Activated CD4-positive, alpha-beta memory T cell treated with anti-CD3 and anti-CD28 coated beads, Interleukin-2, amount 10 ng/mL, durations not matched to agents 7 days and 5 days (primary cell): ENCODE measurements around the gene C19orf47. TPM values are rescaled to one million over a fixed set of nuclear protein-coding genes. Genes with fewer than 3 reads are reported as not detected.
A peak's percentile ranks its signal among the peaks of the same experiment; 100 is the strongest.

ENCODE experiments used
- CTCF ChIA-PET: fragments of 350-600 bp; sonication (Branson Sonifier 250); formaldehyde crosslinking; loops from one replicate; lab custom pipeline; 2021; ENCODE audit warnings: antibody characterized with exemption, inconsistent platforms; lab: Charles Lee
- POLR2A ChIA-PET: fragments of 350-600 bp; sonication (Branson Sonifier 250); formaldehyde crosslinking; loops from one replicate; lab custom pipeline; 2021; ENCODE audit warnings: antibody characterized with exemption; lab: Charles Lee
- DNase-seq: peaks from one replicate; pipeline ENCODE4 v3.0.0-alpha.2; 2020
- H3K27ac Mint-ChIP-seq: one replicate; pipeline ENCODE4 v1.8.0; 2021; ENCODE audit warnings: mild to moderate bottlenecking, mixed read lengths
- H3K27me3 Mint-ChIP-seq: one replicate; pipeline ENCODE4 v1.8.0; 2021; ENCODE audit warnings: mixed read lengths
- H3K36me3 Mint-ChIP-seq: one replicate; pipeline ENCODE4 v1.8.0; 2021; ENCODE audit warnings: low read depth, mixed read lengths
- H3K4me1 Mint-ChIP-seq: one replicate; pipeline ENCODE4 v1.8.0; 2021; ENCODE audit warnings: mixed read lengths
- H3K4me3 Mint-ChIP-seq: one replicate; pipeline ENCODE4 v1.8.0; 2021; ENCODE audit warnings: mild to moderate bottlenecking, mixed read lengths
- H3K9me3 Mint-ChIP-seq: one replicate; pipeline ENCODE4 v1.8.0; 2021; ENCODE audit warnings: mixed read lengths
- total RNA-seq, 2 experiments: library from RNA; stranded (reverse); gene quantifications; one replicate each; pipeline ENCODE4 v1.2.3, GENCODE V29; 2021

The C19orf47 gene
- total RNA-seq, 2 experiments from 2014 or later, result 19.0 to 20.5 TPM

DNA sequence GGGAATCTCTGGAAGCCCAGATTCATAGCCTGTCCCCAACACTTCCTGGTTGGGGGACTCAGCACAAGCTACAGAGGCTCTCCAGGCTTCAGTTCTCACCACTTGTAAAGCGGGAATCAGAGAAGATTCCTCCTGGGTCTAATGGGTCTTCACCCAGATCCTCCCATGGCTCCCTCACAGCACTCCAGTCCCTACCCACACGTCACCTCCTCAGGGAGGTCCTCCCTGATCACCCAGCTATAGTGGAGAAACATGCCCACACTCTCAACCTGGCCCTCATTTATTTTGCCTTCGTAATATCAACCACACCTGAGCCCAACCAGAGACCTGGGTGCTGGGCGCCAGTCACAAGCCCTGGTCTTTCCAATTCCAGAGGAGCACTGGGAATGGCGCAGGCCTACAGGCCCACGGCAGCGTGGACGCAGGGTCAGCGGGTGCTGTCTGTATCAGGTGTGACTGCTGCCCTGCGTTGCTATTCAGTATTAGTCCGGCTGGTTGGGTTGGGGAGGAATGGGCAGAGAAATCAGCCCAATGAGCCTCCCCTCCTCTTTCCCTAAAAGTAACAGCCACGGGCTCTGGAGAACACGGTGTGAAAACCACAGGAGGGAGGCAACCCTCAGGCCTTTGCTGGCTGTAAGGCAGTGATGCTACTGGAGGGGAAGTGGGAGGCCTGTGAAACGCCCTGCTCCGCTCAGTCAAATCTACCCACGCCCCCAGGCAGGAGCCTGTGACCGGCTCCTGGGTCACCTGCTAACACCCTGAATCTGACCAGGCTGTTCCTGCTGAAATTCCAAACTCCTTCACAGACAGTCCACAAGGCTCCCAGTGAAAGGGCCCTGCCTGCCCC, 68.2 kb downstream of the C19orf47 start:
- POLR2A ChIA-PET, result interaction anchor here (1.4 kb wide), 1 partner anchor 15 kb away, joined by 4 read pairs; no protein-coding TSS in a partner anchor
- no peak overlapping the region for H3K4me3 Mint-ChIP-seq
- peaks cover 57% of the 10 kb centered on the region for H3K4me1 Mint-ChIP-seq

GRCh38 chr19:40279120-40279551, 69.1 kb downstream of the C19orf47 start:
- H3K27me3 Mint-ChIP-seq, result no peaks in the 10 kb centered on the region
- CTCF ChIA-PET, result no interaction called here
- POLR2A ChIA-PET, result interaction anchor here (0.9 to 1.4 kb wide), 2 partner anchors 14 to 88 kb away, joined by 3 to 4 read pairs; partner anchors contain the start of gene MAP3K10
- peaks cover 61% of the 10 kb centered on the region for H3K4me1 Mint-ChIP-seq
- H3K27ac Mint-ChIP-seq, result no peak overlapping the region
- no peaks in the 10 kb centered on the region for H3K9me3 Mint-ChIP-seq
- peaks cover 4% of the 10 kb centered on the region for H3K36me3 Mint-ChIP-seq
- DNase-seq, result no peak
- no peak overlapping the region for H3K4me3 Mint-ChIP-seq

More for the DNA sequence above, 68.2 kb downstream of the C19orf47 start:
- CTCF ChIA-PET, result no interaction called here
- no peaks in the 10 kb centered on the region for H3K27me3 Mint-ChIP-seq
- no peaks in the 10 kb centered on the region for H3K9me3 Mint-ChIP-seq
- DNase-seq, result no peak
- H3K27ac Mint-ChIP-seq, result peak overlapping the region; percentile 31
- H3K36me3 Mint-ChIP-seq, result peaks cover 7% of the 10 kb centered on the region

DNA sequence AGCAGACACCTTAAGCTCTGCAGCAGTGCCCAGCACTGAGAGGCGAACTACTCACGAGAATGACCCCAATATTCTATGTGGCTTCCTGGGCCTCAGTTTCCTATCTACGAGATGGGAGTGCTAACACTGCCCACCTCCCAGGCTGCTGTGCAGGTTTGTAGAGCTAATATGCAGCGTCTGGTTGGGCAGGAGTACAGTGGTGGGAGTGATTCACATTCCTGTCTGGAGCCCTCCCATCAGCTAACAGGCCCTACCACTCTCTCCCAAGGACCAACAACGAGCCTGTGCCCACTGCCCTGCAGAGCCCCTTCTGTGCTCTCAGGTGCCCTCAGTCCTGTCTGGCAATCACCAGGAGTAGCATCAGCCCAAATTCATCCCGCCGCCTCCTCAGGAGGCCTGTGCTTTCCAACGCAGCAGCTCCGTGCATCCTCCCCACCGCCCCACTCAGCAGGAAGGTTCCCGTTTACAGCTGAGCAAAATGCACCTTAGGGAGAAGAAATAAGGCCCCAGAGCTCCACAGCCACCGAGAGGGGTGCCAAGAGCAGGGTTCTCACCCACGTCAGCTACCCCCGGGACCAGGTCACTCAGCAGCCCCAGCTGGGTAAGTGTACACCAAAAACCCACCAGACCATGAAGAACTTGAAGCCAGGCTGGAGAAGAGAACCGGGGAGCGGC, 69.7 kb downstream of the C19orf47 start:
- H3K36me3 Mint-ChIP-seq, result peaks cover 6% of the 10 kb centered on the region
- no peaks in the 10 kb centered on the region for H3K27me3 Mint-ChIP-seq
- no peak for DNase-seq
- no peaks in the 10 kb centered on the region for H3K9me3 Mint-ChIP-seq
- no peak overlapping the region for H3K4me3 Mint-ChIP-seq
- POLR2A ChIA-PET, result interaction anchor here (0.9 to 1.4 kb wide), 2 partner anchors 14 to 88 kb away, joined by 3 to 4 read pairs; partner anchors contain the start of gene MAP3K10
- no peak overlapping the region for H3K27ac Mint-ChIP-seq
- peaks cover 60% of the 10 kb centered on the region for H3K4me1 Mint-ChIP-seq
- CTCF ChIA-PET, result no interaction called here

DNA sequence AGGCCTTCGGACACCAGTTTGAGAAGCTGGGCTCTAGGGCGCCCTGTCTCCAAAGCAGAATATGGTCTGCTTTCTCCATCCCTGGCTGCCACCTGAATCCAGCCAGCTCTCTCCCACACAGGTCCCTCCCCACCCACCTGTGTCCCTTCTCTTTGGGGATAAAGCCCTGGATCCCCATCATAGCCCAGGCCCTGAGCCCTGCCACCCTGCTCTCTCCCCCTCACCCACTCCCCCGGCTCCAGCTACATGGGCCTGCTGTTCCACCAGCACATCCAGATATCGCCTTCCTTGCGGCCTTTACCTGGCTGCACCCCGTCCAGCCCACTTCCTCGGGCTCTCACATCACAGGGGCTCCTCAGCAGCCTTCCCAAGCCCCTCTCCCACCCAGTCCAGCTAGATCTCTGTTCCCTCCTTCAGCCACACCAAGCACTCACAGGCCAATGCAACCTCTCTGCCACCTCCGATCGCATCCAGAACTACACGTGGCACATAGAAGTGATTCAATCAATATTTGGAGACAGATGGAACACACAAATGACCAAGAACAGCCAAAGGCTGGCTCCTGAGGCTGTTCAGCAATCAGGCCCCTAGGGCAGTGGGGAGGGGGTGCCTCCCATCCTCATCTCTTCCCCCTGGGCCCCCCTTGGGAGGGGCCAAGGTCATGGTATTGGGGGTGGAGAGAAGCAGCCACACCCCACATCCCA, 70.7 kb downstream of the C19orf47 start:
- CTCF ChIA-PET, result interaction anchor here (1.0 kb wide), 1 partner anchor 28 kb away, joined by 3 read pairs; no protein-coding TSS in a partner anchor
- no peaks in the 10 kb centered on the region for H3K9me3 Mint-ChIP-seq
- H3K27ac Mint-ChIP-seq, result no peak overlapping the region
- peaks cover 4% of the 10 kb centered on the region for H3K36me3 Mint-ChIP-seq
- H3K4me1 Mint-ChIP-seq, result peaks cover 51% of the 10 kb centered on the region
- no peak for DNase-seq
- no peak overlapping the region for H3K4me3 Mint-ChIP-seq
- POLR2A ChIA-PET, result no interaction called here
- H3K27me3 Mint-ChIP-seq, result no peaks in the 10 kb centered on the region

DNA sequence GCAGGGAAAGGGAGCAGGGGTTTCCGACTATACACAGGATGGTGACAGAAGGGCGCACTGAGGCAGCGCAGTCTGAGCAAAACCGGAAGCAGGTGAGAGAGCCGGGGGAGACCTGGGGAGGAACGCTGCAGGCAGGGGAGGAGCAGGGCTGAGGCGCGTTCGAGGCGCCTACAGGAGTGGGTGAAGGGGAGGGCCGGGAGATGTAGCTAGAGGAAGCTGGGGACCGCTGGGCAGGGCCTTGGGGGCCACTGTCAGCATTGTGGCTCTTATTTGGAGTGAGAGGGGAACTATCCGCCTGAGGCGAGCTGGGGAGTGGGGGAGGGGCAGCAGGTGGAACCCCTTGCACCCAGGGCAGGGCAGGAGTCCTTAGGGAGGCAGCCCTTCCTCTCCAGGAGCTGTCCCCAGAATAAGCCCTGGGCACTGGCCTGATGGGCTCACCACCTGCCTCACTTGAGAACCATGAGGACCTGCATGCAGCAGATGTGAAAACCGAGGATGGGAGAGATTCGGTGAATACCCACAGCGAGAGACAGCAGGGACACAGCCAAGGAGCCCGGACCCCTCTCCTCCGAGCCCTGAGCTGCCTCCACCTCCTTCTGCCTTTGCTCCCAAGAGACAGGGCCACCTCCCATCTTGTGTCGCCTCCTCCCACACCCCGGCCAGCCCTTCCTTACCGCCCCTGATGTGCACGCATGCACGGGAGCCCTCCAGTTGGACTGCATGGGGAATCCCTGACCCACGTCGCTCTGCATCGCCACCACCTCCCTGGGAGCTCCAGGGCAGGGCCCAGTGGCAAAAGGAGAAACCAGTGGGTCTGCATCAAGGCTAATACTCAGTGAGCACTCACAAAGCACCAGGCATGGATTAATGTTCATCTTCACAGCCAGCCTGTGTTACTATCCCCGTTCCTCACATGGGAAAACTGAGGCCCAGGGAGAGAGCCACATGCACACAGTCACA, 73.3 kb downstream of the C19orf47 start:
- peaks cover 6% of the 10 kb centered on the region for H3K36me3 Mint-ChIP-seq
- no peaks in the 10 kb centered on the region for H3K9me3 Mint-ChIP-seq
- peak; percentile 29 for DNase-seq
- POLR2A ChIA-PET, result interaction anchor here (0.8 to 1.2 kb wide), 2 partner anchors 10 to 46 kb away, joined by 3 to 4 read pairs; no protein-coding TSS in a partner anchor
- H3K4me3 Mint-ChIP-seq, result no peak overlapping the region
- H3K27me3 Mint-ChIP-seq, result no peaks in the 10 kb centered on the region
- peak overlapping the region; percentile 61 for H3K27ac Mint-ChIP-seq
- CTCF ChIA-PET, result no interaction called here
- H3K4me1 Mint-ChIP-seq, result peaks cover 41% of the 10 kb centered on the region

DNA sequence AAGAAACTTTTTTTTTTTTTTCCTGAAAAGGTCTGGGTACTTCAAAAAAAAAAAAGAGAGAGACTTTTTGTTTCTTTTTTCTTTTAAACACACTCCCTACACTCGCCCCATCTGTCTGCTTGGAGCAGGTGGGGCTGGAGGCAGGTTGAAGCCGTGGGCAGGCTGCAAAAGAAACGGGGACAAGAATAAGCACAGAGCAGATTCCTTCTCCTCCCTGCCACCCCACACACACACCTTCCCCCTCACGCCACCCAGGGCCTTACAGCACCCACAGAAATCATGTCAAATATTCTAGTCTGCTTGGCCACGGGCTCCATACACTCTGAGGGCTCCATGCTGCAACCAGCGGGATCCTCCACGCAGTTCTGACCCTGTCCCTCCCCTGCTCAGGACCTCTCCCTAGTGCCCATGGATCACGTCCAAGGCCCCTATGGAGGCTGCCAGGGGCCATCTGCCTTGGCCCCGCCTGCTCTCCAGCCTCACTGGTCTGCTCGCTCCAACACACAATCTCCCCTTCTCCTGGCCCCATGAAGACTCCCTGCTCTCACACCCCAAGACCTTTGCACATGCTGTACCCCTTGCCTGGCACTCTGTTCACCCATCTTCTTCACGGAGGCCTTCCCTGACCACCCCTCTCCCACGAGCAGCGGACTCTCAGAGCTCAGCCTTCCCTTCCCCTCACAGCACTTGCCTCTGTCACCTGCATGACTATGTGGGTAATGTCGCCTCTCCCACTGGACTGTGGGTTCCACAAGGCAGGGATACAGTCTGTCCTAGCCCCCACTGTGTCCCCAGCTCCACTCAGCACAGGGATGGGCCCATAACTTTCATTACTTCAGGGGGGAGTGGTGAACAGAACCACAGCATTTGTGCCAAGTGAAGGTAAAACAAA, 74.5 kb downstream of the C19orf47 start:
- Mint-ChIP-seq H3K4me1 (peaks cover 39% of the 10 kb centered on the region), H3K27me3 (no peaks in the 10 kb centered on the region), H3K36me3 (peaks cover 6% of the 10 kb centered on the region), H3K27ac (peak overlapping the region; percentile 61), H3K4me3 (no peak overlapping the region), H3K9me3 (no peaks in the 10 kb centered on the region)
- CTCF ChIA-PET, result interaction anchor here (0.6 kb wide), 1 partner anchor 110 kb away, joined by 3 read pairs; no protein-coding TSS in a partner anchor
- no peak for DNase-seq
- POLR2A ChIA-PET, result interaction anchor here (0.8 to 1.2 kb wide), 2 partner anchors 11 to 45 kb away, joined by 3 to 4 read pairs; no protein-coding TSS in a partner anchor

DNA sequence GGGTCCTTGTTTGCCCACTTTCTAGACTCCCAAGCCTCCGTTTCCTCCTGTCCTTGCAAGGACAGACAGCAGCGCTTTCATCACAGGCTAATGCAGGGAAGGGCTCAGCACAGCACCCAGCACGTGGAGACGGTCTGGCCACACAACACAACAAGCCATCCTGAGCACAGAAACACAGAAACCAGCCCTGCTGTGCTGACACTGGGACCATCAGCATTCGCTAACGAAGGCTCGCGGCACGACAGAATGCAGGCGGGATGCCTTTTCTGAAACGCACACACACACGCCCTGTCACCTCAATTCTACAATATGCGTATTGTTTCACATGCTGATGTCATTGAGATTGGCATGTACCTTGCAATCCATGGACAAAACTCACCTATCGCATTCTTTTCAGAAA, 75.9 kb downstream of the C19orf47 start:
- Mint-ChIP-seq H3K4me3 (no peak overlapping the region), H3K27me3 (no peaks in the 10 kb centered on the region), H3K36me3 (peaks cover 6% of the 10 kb centered on the region), H3K27ac (no peak overlapping the region), H3K9me3 (no peaks in the 10 kb centered on the region), H3K4me1 (peaks cover 28% of the 10 kb centered on the region)
- DNase-seq, result no peak
- ChIA-PET POLR2A (no interaction called here), CTCF (no interaction called here)

- Mint-ChIP-seq H3K9me3 (no peaks in the 10 kb centered on the region), H3K4me3 (no peak overlapping the region), H3K36me3 (peaks cover 6% of the 10 kb centered on the region), H3K4me1 (peaks cover 28% of the 10 kb centered on the region), H3K27me3 (no peaks in the 10 kb centered on the region), H3K27ac (no peak overlapping the region)
- no peak for DNase-seq
- ChIA-PET POLR2A (no interaction called here), CTCF (interaction anchor here (1.6 kb wide), 1 partner anchor 33 kb away, joined by 4 read pairs; no protein-coding TSS in a partner anchor)
Observed at GRCh38 chr19:40271706-40272105, 76.5 kb downstream of the C19orf47 start.

- POLR2A ChIA-PET, result interaction anchor here (1.7 kb wide), 1 partner anchor 13 kb away, joined by 5 read pairs; no protein-coding TSS in a partner anchor
- no peaks in the 10 kb centered on the region for H3K27me3 Mint-ChIP-seq
- peaks cover 26% of the 10 kb centered on the region for H3K4me1 Mint-ChIP-seq
- H3K27ac Mint-ChIP-seq, result no peak overlapping the region
- CTCF ChIA-PET, result interaction anchor here (1.6 kb wide), 1 partner anchor 35 kb away, joined by 4 read pairs; no protein-coding TSS in a partner anchor
- DNase-seq, result no peak
- peaks cover 6% of the 10 kb centered on the region for H3K36me3 Mint-ChIP-seq
- H3K9me3 Mint-ChIP-seq, result no peaks in the 10 kb centered on the region
- H3K4me3 Mint-ChIP-seq, result no peak overlapping the region
Observed at GRCh38 chr19:40270362-40271089, 77.7 kb downstream of the C19orf47 start.
